IMR-90 (cell line): ENCODE measurements around the gene MYRFL. TPM values are rescaled to one million over a fixed set of nuclear protein-coding genes. Genes with fewer than 3 reads are reported as not detected.

ENCODE experiments used
- ATAC-seq: fragments of 200-7000 bp; cut with Tn5 transposase; 2 replicates; pipeline ENCODE4 v1.9.1; 2020; ENCODE audit warnings: low read depth, mild to moderate bottlenecking, moderate library complexity
- BruUV-seq: library from RNA; stranded (reverse); fragments of 400-500 nt; replicated peaks from 2 replicates; lab custom pipeline; 2021; lab: Mats Ljungman, UMichigan
- CTCF ChIA-PET: fragments of 300-600 bp; formaldehyde crosslinking; extraction: SDS; loops from one replicate; lab custom pipeline; 2021; ENCODE audit warnings: antibody characterized with exemption; lab: Yijun Ruan, JAX
- POLR2A ChIA-PET: fragments of 300-600 bp; sonication (Branson Sonifier 250); formaldehyde crosslinking; loops from one replicate; lab custom pipeline; 2022; ENCODE audit warnings: antibody characterized with exemption; ENCODE audit not compliant: unreplicated experiment; lab: Charles Lee
- DNase-seq: peaks from one replicate; pipeline ENCODE4 v3.0.0; 2013
- H2AFZ ChIP-seq: replicated peaks from 2 replicates; pipeline ENCODE3; 2013; ENCODE audit warnings: low read length, mild to moderate bottlenecking; ENCODE audit not compliant: poor library complexity
- H2AK5ac ChIP-seq: 2 replicates; pipeline ENCODE4 v1.6.1; 2013; ENCODE audit warnings: low read depth, low read length, inconsistent platforms
- H2AK9ac ChIP-seq: replicated peaks from 2 replicates; pipeline ENCODE3; 2013; ENCODE audit warnings: mild to moderate bottlenecking, low read depth, low read length, moderate library complexity; ENCODE audit not compliant: poor library complexity
- H2BK120ac ChIP-seq: 2 replicates; pipeline ENCODE4 v1.6.1; 2013; ENCODE audit warnings: low read depth, low read length, inconsistent platforms
- H2BK15ac ChIP-seq: 3 replicates; pipeline ENCODE4 v1.6.1; 2013; ENCODE audit warnings: low read depth, low read length, inconsistent platforms
- H2BK20ac ChIP-seq: 2 replicates; pipeline ENCODE4 v1.6.1; 2013; ENCODE audit warnings: low read depth, mild to moderate bottlenecking, inconsistent platforms, low read length, moderate library complexity
- H2BK5ac ChIP-seq: 2 replicates; pipeline ENCODE4 v1.6.1; 2013; ENCODE audit warnings: mild to moderate bottlenecking, low read depth, low read length, inconsistent platforms; ENCODE audit not compliant: poor library complexity, severe bottlenecking
- H3K14ac ChIP-seq: replicated peaks from 2 replicates; pipeline ENCODE4 v1.6.1; 2013; ENCODE audit warnings: low read depth, low read length, inconsistent platforms
- H3K18ac ChIP-seq: 2 replicates; pipeline ENCODE4 v1.6.1; 2013; ENCODE audit warnings: low read depth, low read length, control low read depth
- H3K23ac ChIP-seq: 2 replicates; pipeline ENCODE4 v1.6.1; 2013; ENCODE audit warnings: low read depth, low read length, inconsistent platforms
- H3K27ac ChIP-seq: 2 replicates; pipeline ENCODE4 v1.5.1; 2013; ENCODE audit warnings: mild to moderate bottlenecking, control low read depth, low read length; ENCODE audit not compliant: insufficient read depth
- H3K27me3 ChIP-seq: 2 replicates; pipeline ENCODE4 v1.6.1; 2013; ENCODE audit warnings: low read length; ENCODE audit not compliant: control insufficient read depth, insufficient read depth
- H3K36me3 ChIP-seq: 2 replicates; pipeline ENCODE4 v1.6.1; 2013; ENCODE audit warnings: low read length, mixed read lengths; ENCODE audit not compliant: control insufficient read depth, insufficient read depth
- H3K4ac ChIP-seq: 2 replicates; pipeline ENCODE4 v1.6.1; 2013; ENCODE audit warnings: low read depth, low read length, inconsistent platforms
- H3K4me1 ChIP-seq: 2 replicates; pipeline ENCODE4 v1.6.1; 2013; ENCODE audit warnings: low read length, mixed read lengths; ENCODE audit not compliant: control insufficient read depth, insufficient read depth
- H3K4me2 ChIP-seq: 2 replicates; pipeline ENCODE4 v1.6.1; 2013; ENCODE audit warnings: low read depth, mild to moderate bottlenecking, control low read depth, low read length, moderate library complexity
- H3K4me3 ChIP-seq: 2 replicates; pipeline ENCODE4 v1.5.1; 2013; ENCODE audit warnings: low read depth, mild to moderate bottlenecking, control low read depth, low read length, moderate library complexity; ENCODE audit not compliant: insufficient read depth
- H3K56ac ChIP-seq: 2 replicates; pipeline ENCODE4 v1.6.1; 2013; ENCODE audit warnings: low read length, inconsistent platforms; ENCODE audit not compliant: insufficient read depth; ENCODE audit errors: extremely low read depth
- H3K79me1 ChIP-seq, 2 experiments: 2 replicates each; pipeline ENCODE4 v1.6.1; 2013; ENCODE audit warnings: low read length in 2 of 2, inconsistent platforms in 1 of 2, low read depth in 1 of 2
- H3K9ac ChIP-seq: 2 replicates; pipeline ENCODE4 v1.6.1; 2013; ENCODE audit warnings: low read depth, low read length, control low read depth
- H3K9me1 ChIP-seq: 2 replicates; pipeline ENCODE4 v1.6.1; 2013; ENCODE audit warnings: low read length, inconsistent platforms; ENCODE audit not compliant: insufficient read depth
- H3K9me3 ChIP-seq: 2 replicates; pipeline ENCODE4 v1.6.1; 2013; ENCODE audit warnings: low read length; ENCODE audit not compliant: control insufficient read depth, insufficient read depth
- H4K20me1 ChIP-seq: 2 replicates; pipeline ENCODE4 v1.6.1; 2013; ENCODE audit warnings: low read length, inconsistent platforms; ENCODE audit not compliant: insufficient read depth
- H4K5ac ChIP-seq: 2 replicates; pipeline ENCODE4 v1.6.1; 2013; ENCODE audit warnings: mild to moderate bottlenecking, low read depth, low read length, control low read depth
- H4K8ac ChIP-seq, 2 experiments: 2 replicates each; pipeline ENCODE4 v1.6.1; 2013; ENCODE audit warnings: low read depth in 2 of 2, low read length in 2 of 2, control low read depth in 1 of 2, inconsistent platforms in 1 of 2
- H4K91ac ChIP-seq: 2 replicates; pipeline ENCODE4 v1.6.1; 2013; ENCODE audit warnings: low read depth, low read length, inconsistent platforms; ENCODE audit not compliant: insufficient read depth
- BHLHE40 ChIP-seq: fragments of 150-350 bp; IDR thresholded peaks from 2 replicates; pipeline ENCODE4 v1.6.1; 2016; ENCODE audit warnings: mild to moderate bottlenecking, low read depth, low read length
- CEBPB ChIP-seq: IDR thresholded peaks from 2 replicates; pipeline ENCODE4 v1.6.1; 2012; ENCODE audit warnings: low read depth, low read length, improper control_type of control experiment
- CHD1 ChIP-seq: IDR thresholded peaks from 2 replicates; pipeline ENCODE4 v1.6.1; 2012; ENCODE audit warnings: low read depth, low read length, improper control_type of control experiment
- MAFK ChIP-seq: IDR thresholded peaks from 2 replicates; pipeline ENCODE4 v1.6.1; 2012; ENCODE audit warnings: low read depth, low read length, improper control_type of control experiment
- MAZ ChIP-seq: IDR thresholded peaks from 2 replicates; pipeline ENCODE4 v1.6.1; 2012; ENCODE audit warnings: low read depth, mild to moderate bottlenecking, low read length, improper control_type of control experiment, moderate library complexity, borderline replicate concordance
- MXI1 ChIP-seq: IDR thresholded peaks from 2 replicates; pipeline ENCODE4 v1.6.1; 2012; ENCODE audit warnings: low read depth, mild to moderate bottlenecking, low read length, moderate library complexity, borderline replicate concordance
- RAD21 ChIP-seq: IDR thresholded peaks from 2 replicates; pipeline ENCODE4 v1.6.1; 2012; ENCODE audit warnings: low read length, improper control_type of control experiment
- RCOR1 ChIP-seq: IDR thresholded peaks from 2 replicates; pipeline ENCODE4 v1.6.1; 2012; ENCODE audit warnings: mild to moderate bottlenecking, low read length, improper control_type of control experiment; ENCODE audit not compliant: insufficient replicate concordance
- RFX5 ChIP-seq: IDR thresholded peaks from 2 replicates; pipeline ENCODE4 v1.8.0; 2012; ENCODE audit warnings: low read depth, mild to moderate bottlenecking, low read length, moderate library complexity
- whole genome bisulfite sequencing, 2 experiments: methylation state at CpG; one replicate each; pipeline versions ENCODE4 v1.1.5 to v1.1.7; 2013; ENCODE audit warnings: missing lambda C conversion rate in 2 of 2; ENCODE audit not compliant: insufficient read length in 1 of 2; ENCODE audit errors: extremely low coverage in 2 of 2; 5-methylcytosine and 5-hydroxymethylcytosine counted together
- dilution Hi-C: fragments of 300-500 bp; cut with HindIII; formaldehyde crosslinking; loops from one replicate; pipeline ENCODE4 v1.14.3; 2018; ENCODE audit warnings: low sequenced_read_pairs; ENCODE audit not compliant: unreplicated experiment
- in situ Hi-C: fragments of 300-500 bp; cut with MboI; formaldehyde crosslinking; loops from 3 replicates; pipeline ENCODE4 v1.14.3; 2019; ENCODE audit warnings: low sequenced_read_pairs, inconsistent platforms, mixed read lengths
- intact Hi-C: fragments of 100-400 bp; cut with micrococcal nuclease; formaldehyde crosslinking; loops from 2 replicates; pipeline ENCODE4 v1.10.0; 2022
- polyA plus RNA-seq, 3 experiments: library from polyadenylated mRNA; depleted of rRNA; stranded (reverse); fragments of >200 nt; gene quantifications; 2 replicates each; pipeline ENCODE4 v1.2.3, GENCODE V29; 2012; ENCODE audit warnings: low replicate concordance in 1 of 3
- total RNA-seq: library from RNA; depleted of rRNA; stranded (reverse); fragments of >200 nt; gene quantifications from 2 replicates; pipeline ENCODE4 v1.2.3, GENCODE V29; 2012
- TF ChIP-seq, protein P1 (sequence below): fragments of 150-350 bp; IDR thresholded peaks from 2 replicates; pipeline ENCODE4 v1.6.1; 2017; ENCODE audit warnings: mild to moderate bottlenecking, antibody characterized with exemption, low read length, low read depth
- TF ChIP-seq, protein P2 (sequence below): conservative IDR thresholded peaks from 2 replicates; pipeline ENCODE4 v1.5.1; 2012; ENCODE audit warnings: mild to moderate bottlenecking, low read depth, low read length, improper control_type of control experiment
- TF ChIP-seq, protein P3 (sequence below): fragments of 150-350 bp; IDR thresholded peaks from 2 replicates; pipeline ENCODE4 v1.6.1; 2016; ENCODE audit warnings: low read depth, mild to moderate bottlenecking, low read length, moderate library complexity, borderline replicate concordance

The MYRFL gene
- total and polyA plus RNA-seq, 2 of the 4 experiments (the other 2 are of a cell fraction), result not detected

DNA sequence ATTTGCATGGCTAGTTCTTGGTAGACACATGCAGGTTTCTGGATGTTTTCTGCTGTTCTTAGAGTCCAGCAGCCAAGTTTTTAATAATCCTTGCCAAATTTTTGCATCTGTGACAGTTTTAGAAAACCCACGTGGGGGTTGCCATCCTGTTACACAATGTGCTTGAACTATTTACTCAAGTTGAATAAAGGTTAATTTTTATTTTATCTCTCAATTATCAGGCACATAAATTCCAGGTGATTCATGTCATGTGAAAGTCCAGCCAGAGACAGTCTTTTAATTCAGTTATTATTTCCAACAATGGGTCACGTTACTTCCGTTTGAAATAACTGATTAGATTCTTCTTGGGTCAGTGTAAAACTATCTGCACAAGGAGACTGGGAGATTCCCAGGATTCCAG lies 15.7 kb downstream of the MYRFL start:
- H2BK5ac ChIP-seq, result no peak overlapping the region
- no peak overlapping the region for H3K14ac ChIP-seq
- no TSS peak for BruUV-seq
- intact Hi-C loops, result no loop called here
- dilution Hi-C loops, result no loop called here
- H2BK15ac ChIP-seq, result no peak overlapping the region
- H3K9ac ChIP-seq, result no peak overlapping the region
- no peak overlapping the region for H3K4me3 ChIP-seq
- in situ Hi-C loops, result no loop called here
- no peak overlapping the region for H2AK9ac ChIP-seq
- no peaks in the 10 kb centered on the region for H3K4me1 ChIP-seq
- no peaks in the 10 kb centered on the region for H3K9me1 ChIP-seq
- H4K20me1 ChIP-seq, result no peaks in the 10 kb centered on the region
- no peak overlapping the region for H4K8ac ChIP-seq
- H2BK120ac ChIP-seq, result no peak overlapping the region
- CTCF ChIA-PET, result no interaction called here
- H2AFZ ChIP-seq, result no peak overlapping the region
- ATAC-seq (no peak), DNase-seq (no peak)
- no CpG with 5 or more reads among the region's 3 CpGs for WGBS, 2 experiments
- H3K79me1 ChIP-seq, result no peaks in the 10 kb centered on the region
- no peak overlapping the region for H3K4ac ChIP-seq
- no peak overlapping the region for H3K4me2 ChIP-seq
- no peak overlapping the region for H4K5ac ChIP-seq
- no peaks in the 10 kb centered on the region for H3K9me3 ChIP-seq
- no peak overlapping the region for H4K91ac ChIP-seq
- H3K27ac ChIP-seq, result no peak overlapping the region
- POLR2A ChIA-PET, result no interaction called here
- no peak overlapping the region for H3K23ac ChIP-seq
- H3K27me3 ChIP-seq, result no peaks in the 10 kb centered on the region
- H2AK5ac ChIP-seq, result no peak overlapping the region
- H2BK20ac ChIP-seq, result no peak overlapping the region
- H3K56ac ChIP-seq, result no peak overlapping the region
- no peaks in the 10 kb centered on the region for H3K36me3 ChIP-seq
- no peak overlapping the region for H3K18ac ChIP-seq
- TF ChIP-seq, protein P1, sequence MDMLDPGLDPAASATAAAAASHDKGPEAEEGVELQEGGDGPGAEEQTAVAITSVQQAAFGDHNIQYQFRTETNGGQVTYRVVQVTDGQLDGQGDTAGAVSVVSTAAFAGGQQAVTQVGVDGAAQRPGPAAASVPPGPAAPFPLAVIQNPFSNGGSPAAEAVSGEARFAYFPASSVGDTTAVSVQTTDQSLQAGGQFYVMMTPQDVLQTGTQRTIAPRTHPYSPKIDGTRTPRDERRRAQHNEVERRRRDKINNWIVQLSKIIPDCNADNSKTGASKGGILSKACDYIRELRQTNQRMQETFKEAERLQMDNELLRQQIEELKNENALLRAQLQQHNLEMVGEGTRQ, result no peak
- TF ChIP-seq, protein P2, sequence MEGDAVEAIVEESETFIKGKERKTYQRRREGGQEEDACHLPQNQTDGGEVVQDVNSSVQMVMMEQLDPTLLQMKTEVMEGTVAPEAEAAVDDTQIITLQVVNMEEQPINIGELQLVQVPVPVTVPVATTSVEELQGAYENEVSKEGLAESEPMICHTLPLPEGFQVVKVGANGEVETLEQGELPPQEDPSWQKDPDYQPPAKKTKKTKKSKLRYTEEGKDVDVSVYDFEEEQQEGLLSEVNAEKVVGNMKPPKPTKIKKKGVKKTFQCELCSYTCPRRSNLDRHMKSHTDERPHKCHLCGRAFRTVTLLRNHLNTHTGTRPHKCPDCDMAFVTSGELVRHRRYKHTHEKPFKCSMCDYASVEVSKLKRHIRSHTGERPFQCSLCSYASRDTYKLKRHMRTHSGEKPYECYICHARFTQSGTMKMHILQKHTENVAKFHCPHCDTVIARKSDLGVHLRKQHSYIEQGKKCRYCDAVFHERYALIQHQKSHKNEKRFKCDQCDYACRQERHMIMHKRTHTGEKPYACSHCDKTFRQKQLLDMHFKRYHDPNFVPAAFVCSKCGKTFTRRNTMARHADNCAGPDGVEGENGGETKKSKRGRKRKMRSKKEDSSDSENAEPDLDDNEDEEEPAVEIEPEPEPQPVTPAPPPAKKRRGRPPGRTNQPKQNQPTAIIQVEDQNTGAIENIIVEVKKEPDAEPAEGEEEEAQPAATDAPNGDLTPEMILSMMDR, result no peak
- TF ChIP-seq, protein P3, sequence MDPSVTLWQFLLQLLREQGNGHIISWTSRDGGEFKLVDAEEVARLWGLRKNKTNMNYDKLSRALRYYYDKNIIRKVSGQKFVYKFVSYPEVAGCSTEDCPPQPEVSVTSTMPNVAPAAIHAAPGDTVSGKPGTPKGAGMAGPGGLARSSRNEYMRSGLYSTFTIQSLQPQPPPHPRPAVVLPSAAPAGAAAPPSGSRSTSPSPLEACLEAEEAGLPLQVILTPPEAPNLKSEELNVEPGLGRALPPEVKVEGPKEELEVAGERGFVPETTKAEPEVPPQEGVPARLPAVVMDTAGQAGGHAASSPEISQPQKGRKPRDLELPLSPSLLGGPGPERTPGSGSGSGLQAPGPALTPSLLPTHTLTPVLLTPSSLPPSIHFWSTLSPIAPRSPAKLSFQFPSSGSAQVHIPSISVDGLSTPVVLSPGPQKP, result no peak
- TF ChIP-seq CEBPB (no peak), RAD21 (no peak), MXI1 (no peak), MAZ (no peak), MAFK (no peak), RCOR1 (no peak), CHD1 (no peak), RFX5 (no peak), BHLHE40 (no peak)
